Small intestine (tissue), 7 donors: ENCODE measurements around the gene CD53. TPM values are rescaled to one million over a fixed set of nuclear protein-coding genes. Genes with fewer than 3 reads are reported as not detected.

Experiments
- DNase-seq, 2 donors: peaks; one replicate each; pipeline versions ENCODE4 v3.0.0 to v3.0.0-alpha.2; 2013
- FAIRE-seq: peaks from 2 replicates; lab custom pipeline; 2012; peaks lifted over from hg19 to GRCh38; lab: Jason Lieb, UNC
- H3K27ac ChIP-seq, 3 donors: one replicate each; pipeline ENCODE4 v1.5.1; 2013; ENCODE audit warnings: low read length in 2 of 3, mild to moderate bottlenecking in 2 of 3, control low read depth in 1 of 3, inconsistent platforms in 1 of 3, low read depth in 1 of 3, moderate library complexity in 1 of 3
- H3K27me3 ChIP-seq, 3 donors: one replicate each; pipeline ENCODE4 v1.6.1; 2013; ENCODE audit warnings: low read length in 3 of 3, inconsistent platforms in 1 of 3; ENCODE audit not compliant: control insufficient read depth in 3 of 3, insufficient read depth in 3 of 3
- H3K36me3 ChIP-seq, 3 donors: one replicate each; pipeline ENCODE4 v1.6.1; 2013; ENCODE audit warnings: low read length in 3 of 3, inconsistent platforms in 1 of 3, low read depth in 1 of 3, mild to moderate bottlenecking in 1 of 3, moderate library complexity in 1 of 3; ENCODE audit not compliant: control insufficient read depth in 3 of 3, insufficient read depth in 2 of 3
- H3K4me1 ChIP-seq, 3 donors: one replicate each; pipeline ENCODE4 v1.6.1; 2013; ENCODE audit warnings: low read length in 2 of 3, inconsistent platforms in 1 of 3, low read depth in 1 of 3, mild to moderate bottlenecking in 1 of 3, moderate library complexity in 1 of 3; ENCODE audit not compliant: control insufficient read depth in 3 of 3, insufficient read depth in 2 of 3
- H3K4me3 ChIP-seq, 3 donors: one replicate each; pipeline ENCODE4 v1.5.1; 2013; ENCODE audit warnings: low read length in 3 of 3, control low read depth in 1 of 3, inconsistent platforms in 1 of 3, low read depth in 1 of 3, mild to moderate bottlenecking in 1 of 3, moderate library complexity in 1 of 3
- H3K9me3 ChIP-seq, 2 donors: one replicate each; pipeline ENCODE4 v1.6.1; 2013; ENCODE audit warnings: low read depth in 1 of 2, low read length in 1 of 2; ENCODE audit not compliant: control insufficient read depth in 2 of 2, insufficient read depth in 1 of 2
- WGBS, 3 donors: extraction: QIAGEN DNeasy Blood & Tissue Kit; methylation state at CpG; one replicate each; pipeline ENCODE4 v1.1.7; 2013; 5-methylcytosine and 5-hydroxymethylcytosine counted together
- polyA plus RNA-seq, 4 donors: library from polyadenylated mRNA; stranded (reverse) in 3 of 4; unstranded in 1 of 4; fragments of 200-250 nt in 3 of 4; fragments of 120-200 nt in 1 of 4; gene quantifications; one replicate each; pipeline versions ENCODE4 v1.2.1 to v1.2.3, GENCODE V29; 2013
- donor health status: healthy with polysubstance abuse.
- donor health status: control.
- donor health status: control.
- donor health status: Bipolar disorder and iron deficiency.
- donor health status: healthy.

The CD53 gene
- polyA plus RNA-seq, 4 donors, result 9.6 to 35.8 (median 18.1) TPM

DNA sequence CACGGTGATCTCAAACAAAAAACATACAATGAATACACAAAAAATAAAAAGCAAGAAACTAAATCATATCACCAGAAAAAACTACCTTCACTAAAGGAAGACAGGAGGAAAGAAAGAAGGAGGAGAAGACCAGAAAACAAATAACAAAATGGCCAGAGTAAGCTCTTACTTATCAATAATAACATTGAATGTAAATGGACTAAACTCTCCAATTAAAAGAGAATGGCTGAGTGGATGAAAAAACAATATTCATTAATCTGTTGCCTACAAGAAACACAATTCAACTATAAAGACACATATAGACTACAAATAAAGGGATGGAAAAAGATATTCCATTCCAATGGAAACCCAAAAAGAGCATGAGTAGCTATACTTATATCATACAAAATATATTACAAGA lies 63.6 kb downstream of the CD53 start:
- no peak overlapping the region for H3K27ac ChIP-seq
- H3K27me3 ChIP-seq, result no peaks in the 10 kb centered on the region
- no peaks in the 10 kb centered on the region for H3K36me3 ChIP-seq
- no peak for DNase-seq
- no peak for FAIRE-seq
- peaks cover 0 to 7% of the 10 kb centered on the region in 2 donors for H3K9me3 ChIP-seq
- 78 to 89% (median 84%) methylated on average over 1 of the region's 1 CpG for WGBS, 3 donors
- H3K4me3 ChIP-seq, result no peak overlapping the region
- H3K4me1 ChIP-seq, result no peaks in the 10 kb centered on the region

DNA sequence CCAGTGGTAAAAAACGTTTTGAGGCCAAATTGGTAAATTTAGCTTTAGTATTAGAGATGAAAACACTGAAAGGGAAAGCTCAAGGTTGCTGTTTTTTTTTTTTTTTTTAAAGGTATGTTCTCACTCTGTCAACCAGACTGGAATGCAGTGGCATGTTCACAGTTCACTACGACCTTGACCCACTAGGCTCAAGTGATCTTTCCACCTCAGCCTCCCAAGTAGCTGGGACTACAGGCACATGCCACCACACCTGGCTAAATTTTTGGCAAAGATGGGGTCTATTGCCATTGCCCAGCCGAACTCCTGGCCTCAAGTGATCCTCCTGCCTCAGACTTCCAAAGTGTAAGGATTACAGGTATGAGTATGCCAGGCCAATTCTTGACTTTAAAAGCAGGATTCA lies 71.9 kb downstream of the CD53 start:
- Histone ChIP-seq H3K36me3 (peaks cover 0 to 3% (median 0%) of the 10 kb centered on the region in 3 donors), H3K4me1 (no peaks in the 10 kb centered on the region), H3K9me3 (no peaks in the 10 kb centered on the region), H3K27me3 (no peaks in the 10 kb centered on the region), H3K27ac (no peak overlapping the region), H3K4me3 (no peak overlapping the region)
- WGBS, 3 donors, result 64 to 66% (median 66%) methylated on average over 3 of the region's 3 CpGs
- no peak for DNase-seq
- FAIRE-seq, result no peak

DNA sequence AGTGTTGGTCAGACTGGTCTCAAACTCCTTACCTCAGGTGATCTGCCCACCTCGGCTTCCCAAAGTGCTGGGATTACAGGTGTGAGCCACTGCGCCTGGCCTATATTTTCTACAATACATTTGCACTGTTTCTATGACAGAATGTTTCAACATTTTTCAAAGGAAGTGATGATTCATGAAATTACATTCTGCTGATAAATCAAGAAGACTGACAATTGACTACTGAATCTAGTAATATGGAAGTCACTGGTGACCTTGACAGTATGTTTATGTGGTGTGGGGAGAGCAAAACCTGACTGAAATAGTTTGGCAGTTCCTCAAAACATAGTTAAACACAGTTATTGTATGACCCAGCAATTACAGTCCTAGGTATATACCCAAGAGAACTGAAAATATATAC lies 72.7 kb downstream of the CD53 start:
- DNase-seq (no peak), FAIRE-seq (no peak)
- H3K27ac ChIP-seq, result no peak overlapping the region
- no peaks in the 10 kb centered on the region for H3K9me3 ChIP-seq
- H3K27me3 ChIP-seq, result no peaks in the 10 kb centered on the region
- peaks cover 0 to 3% (median 0%) of the 10 kb centered on the region in 3 donors for H3K36me3 ChIP-seq
- no peak overlapping the region for H3K4me3 ChIP-seq
- 94 to 100% (median 99%) methylated on average over 2 of the region's 2 CpGs for WGBS, 3 donors
- no peaks in the 10 kb centered on the region for H3K4me1 ChIP-seq

DNA sequence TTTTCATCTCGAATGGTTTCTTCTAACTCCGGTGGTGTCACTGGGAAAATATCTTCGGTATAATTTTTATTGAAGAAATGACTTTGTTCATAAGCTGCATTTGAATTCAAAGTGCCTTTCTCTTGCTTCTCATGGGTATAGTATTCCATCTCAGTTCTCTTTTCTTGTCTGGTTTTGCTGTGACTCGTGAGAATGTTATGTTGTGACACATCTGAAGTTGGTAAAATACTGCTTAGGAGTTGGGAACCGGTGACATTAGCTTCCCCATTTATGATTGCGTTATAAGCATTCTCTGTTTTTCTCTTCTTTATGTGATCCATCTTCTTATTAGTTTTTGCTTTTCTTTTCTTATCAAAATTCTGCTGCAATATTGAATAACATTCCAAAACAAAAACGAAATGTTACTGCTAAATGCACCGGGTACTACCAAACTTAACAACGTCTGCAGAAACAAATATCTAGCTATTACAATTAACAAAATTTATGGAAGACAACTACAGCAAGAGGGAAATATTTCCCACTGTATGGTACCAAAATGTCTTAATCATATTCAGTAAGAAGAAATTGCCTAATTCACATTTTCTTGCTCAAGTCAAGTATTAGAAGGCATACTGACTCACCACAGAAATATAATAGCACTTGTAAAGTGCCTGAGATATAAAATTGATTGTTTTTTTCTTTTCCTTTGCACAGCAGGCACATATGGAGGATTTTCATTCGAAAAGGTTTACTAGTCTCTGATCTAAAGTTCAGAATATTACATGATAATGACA lies 75.3 kb downstream of the CD53 start:
- Histone ChIP-seq H3K9me3 (no peaks in the 10 kb centered on the region), H3K27me3 (no peaks in the 10 kb centered on the region), H3K36me3 (peaks cover 2 to 3% (median 3%) of the 10 kb centered on the region in 3 donors), H3K4me1 (no peaks in the 10 kb centered on the region), H3K27ac (no peak overlapping the region), H3K4me3 (no peak overlapping the region)
- WGBS, 3 donors, result 95 to 96% (median 95%) methylated on average over 10 of the region's 10 CpGs
- no peak for FAIRE-seq
- DNase-seq, result no peak

Other genes with a start within 250 kb of the CD53 start
- gene KCNA3, start 198.2 kb upstream of the CD53 start, polyA plus RNA-seq, result under 1 TPM in 3 of 4 donors, not detected in 1; 0.06 to 0.45 (median 0.27) TPM
- 10 to 100 TPM in 1 of 4 donors, 1 to 10 TPM in 3; 7.3 to 15.9 (median 9.1) TPM for gene LRIF1, start 90.8 kb downstream of the CD53 start, polyA plus RNA-seq